AG04450 (cell line): Measurements from ENCODE around the gene SLC44A1. TPM values are rescaled to one million over a fixed set of nuclear protein-coding genes. Genes with fewer than 3 reads are reported as not detected.

Source experiments
- CTCF ChIA-PET: fragments of 300-600, 350-600 bp; formaldehyde crosslinking; extraction: SDS; loops from one replicate; lab custom pipeline; 2022; ENCODE audit warnings: antibody characterized with exemption, inconsistent platforms; lab: Charles Lee
- POLR2A ChIA-PET: fragments of 350-600 bp; formaldehyde crosslinking; extraction: SDS; loops from one replicate; lab custom pipeline; 2021; ENCODE audit warnings: antibody characterized with exemption, inconsistent platforms; lab: Yijun Ruan, JAX
- DNase-seq: peaks from one replicate; pipeline ENCODE4 v3.0.0-alpha.2; 2011; ENCODE audit warnings: low read depth, low spot score
- H3K27ac ChIP-seq: one replicate; pipeline ENCODE4 v1.5.1; 2012; ENCODE audit warnings: low read depth, low read length, control low read depth
- H3K27me3 ChIP-seq: one replicate; pipeline ENCODE4 v1.6.0; 2012; ENCODE audit warnings: low read length; ENCODE audit not compliant: control insufficient read depth, insufficient read depth
- H3K4me3 ChIP-seq: 2 replicates; pipeline ENCODE4 v1.5.1; 2011; ENCODE audit warnings: mild to moderate bottlenecking, low read depth, low read length, control low read depth
- H3K9me3 ChIP-seq: 2 replicates; pipeline ENCODE4 v1.5.1; 2012; ENCODE audit warnings: low read length; ENCODE audit not compliant: control insufficient read depth, insufficient read depth
- polyA plus RNA-seq: library from polyadenylated mRNA; depleted of rRNA; stranded (reverse); fragments of >200 nt; gene quantifications from 2 replicates; pipeline ENCODE4 v1.2.3, GENCODE V29; 2011
- TF ChIP-seq, protein P1 (sequence below): IDR thresholded peaks from 2 replicates; pipeline ENCODE4 v1.5.1; 2011; ENCODE audit warnings: low read depth, low read length, control low read depth, inconsistent platforms

SLC44A1 gene
- polyA plus RNA-seq, 1 experiment = 15.6 TPM

DNA sequence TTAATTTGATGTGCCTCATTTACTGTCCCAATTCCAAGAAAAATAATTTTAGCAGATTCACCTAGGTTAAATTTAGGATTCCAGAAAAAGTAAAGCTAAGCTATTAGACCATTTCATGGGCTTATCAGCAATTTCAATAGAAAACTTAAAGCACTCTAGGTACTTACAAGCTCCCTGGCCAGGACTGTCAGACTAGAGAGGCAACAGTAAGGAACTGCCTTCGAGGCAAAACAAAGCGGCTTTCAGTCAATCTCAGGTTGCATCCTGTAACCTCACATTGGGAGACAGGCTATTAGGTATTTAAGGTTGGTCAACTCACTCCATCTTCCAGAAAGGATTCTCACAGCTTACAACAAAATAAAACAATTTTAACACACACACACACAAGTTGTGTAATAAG, 154.7 kb downstream of the SLC44A1 start:
- TF ChIP-seq, protein P1, sequence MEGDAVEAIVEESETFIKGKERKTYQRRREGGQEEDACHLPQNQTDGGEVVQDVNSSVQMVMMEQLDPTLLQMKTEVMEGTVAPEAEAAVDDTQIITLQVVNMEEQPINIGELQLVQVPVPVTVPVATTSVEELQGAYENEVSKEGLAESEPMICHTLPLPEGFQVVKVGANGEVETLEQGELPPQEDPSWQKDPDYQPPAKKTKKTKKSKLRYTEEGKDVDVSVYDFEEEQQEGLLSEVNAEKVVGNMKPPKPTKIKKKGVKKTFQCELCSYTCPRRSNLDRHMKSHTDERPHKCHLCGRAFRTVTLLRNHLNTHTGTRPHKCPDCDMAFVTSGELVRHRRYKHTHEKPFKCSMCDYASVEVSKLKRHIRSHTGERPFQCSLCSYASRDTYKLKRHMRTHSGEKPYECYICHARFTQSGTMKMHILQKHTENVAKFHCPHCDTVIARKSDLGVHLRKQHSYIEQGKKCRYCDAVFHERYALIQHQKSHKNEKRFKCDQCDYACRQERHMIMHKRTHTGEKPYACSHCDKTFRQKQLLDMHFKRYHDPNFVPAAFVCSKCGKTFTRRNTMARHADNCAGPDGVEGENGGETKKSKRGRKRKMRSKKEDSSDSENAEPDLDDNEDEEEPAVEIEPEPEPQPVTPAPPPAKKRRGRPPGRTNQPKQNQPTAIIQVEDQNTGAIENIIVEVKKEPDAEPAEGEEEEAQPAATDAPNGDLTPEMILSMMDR = no peak
- ChIA-PET CTCF (interaction anchor here (0.5 to 2.4 kb wide), 4 partner anchors 9 to 536 kb away, joined by 3 to 7 read pairs (median 5); no protein-coding TSS in a partner anchor), POLR2A (no interaction called here)
- Histone ChIP-seq H3K9me3 (no peaks in the 10 kb centered on the region), H3K27ac (no peak overlapping the region), H3K4me3 (no peak overlapping the region), H3K27me3 (no peaks in the 10 kb centered on the region)
- no peak for DNase-seq

DNA sequence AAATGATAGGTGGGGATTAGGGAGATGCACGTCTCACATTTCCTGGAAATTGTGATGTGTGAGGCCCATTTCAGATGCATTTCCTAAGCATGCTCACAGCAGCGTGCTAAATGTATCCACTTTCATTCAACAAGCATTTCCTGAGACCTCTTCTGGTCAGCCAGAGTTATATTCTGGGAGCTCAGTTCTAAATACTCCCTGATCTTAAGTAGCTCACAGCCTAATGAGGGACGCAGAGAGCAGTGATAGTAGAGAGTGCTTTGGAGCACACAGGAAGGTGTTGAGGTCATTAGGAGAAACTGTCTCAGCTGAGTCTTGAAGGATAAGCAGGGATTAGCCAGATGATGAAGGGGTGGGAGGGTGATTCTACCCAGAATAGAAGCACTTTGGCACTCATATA, 157.2 kb downstream of the SLC44A1 start:
- Histone ChIP-seq H3K4me3 (no peak overlapping the region), H3K9me3 (no peaks in the 10 kb centered on the region), H3K27ac (no peak overlapping the region), H3K27me3 (no peaks in the 10 kb centered on the region)
- POLR2A ChIA-PET = no interaction called here
- DNase-seq = no peak
- TF ChIP-seq, protein P1 = peak; percentile 36; the same call in 1 of the 2 replicates
- CTCF ChIA-PET = interaction anchor here (0.6 to 2.2 kb wide), 2 partner anchors 11 to 241 kb away, joined by 3 to 6 read pairs; no protein-coding TSS in a partner anchor

DNA sequence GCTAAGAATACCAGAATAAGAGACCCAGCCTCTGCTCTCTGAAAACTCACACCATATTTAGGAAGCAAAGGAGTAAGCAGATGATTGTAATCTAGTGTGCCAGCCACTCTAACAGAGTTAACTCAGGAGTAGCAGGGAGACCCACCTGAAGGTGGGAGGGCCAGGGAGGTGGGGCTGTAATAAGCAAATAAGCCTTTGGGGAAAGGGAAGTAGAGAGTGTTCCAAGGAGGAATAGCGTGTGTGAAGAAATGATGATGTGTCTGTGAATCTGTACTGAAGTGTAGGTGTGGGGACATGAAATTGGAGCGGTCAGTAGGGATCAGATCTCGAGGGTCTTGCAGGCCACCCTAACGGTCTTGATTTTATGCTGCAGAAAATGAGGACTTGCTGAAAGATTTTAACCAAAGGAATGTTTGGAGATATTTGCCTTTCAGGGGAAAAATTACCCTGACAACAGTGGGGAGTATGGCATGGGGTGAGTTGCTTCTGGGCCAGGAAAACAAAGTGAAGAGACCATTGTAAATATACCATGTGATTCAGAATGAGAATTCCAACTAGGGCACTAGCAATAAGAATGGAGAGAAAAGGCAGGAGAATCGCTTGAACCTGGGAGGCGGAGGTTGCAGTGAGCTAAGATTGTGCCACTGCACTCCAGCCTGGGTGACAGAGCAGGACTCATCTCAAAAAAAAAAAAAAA, 159.2 kb downstream of the SLC44A1 start:
- TF ChIP-seq, protein P1 = no peak
- Histone ChIP-seq H3K27ac (no peak overlapping the region), H3K27me3 (no peaks in the 10 kb centered on the region), H3K9me3 (no peaks in the 10 kb centered on the region), H3K4me3 (no peak overlapping the region)
- ChIA-PET CTCF (interaction anchor here (2.2 kb wide), 1 partner anchor 9 kb away, joined by 6 read pairs; no protein-coding TSS in a partner anchor), POLR2A (no interaction called here)
- no peak for DNase-seq

DNA sequence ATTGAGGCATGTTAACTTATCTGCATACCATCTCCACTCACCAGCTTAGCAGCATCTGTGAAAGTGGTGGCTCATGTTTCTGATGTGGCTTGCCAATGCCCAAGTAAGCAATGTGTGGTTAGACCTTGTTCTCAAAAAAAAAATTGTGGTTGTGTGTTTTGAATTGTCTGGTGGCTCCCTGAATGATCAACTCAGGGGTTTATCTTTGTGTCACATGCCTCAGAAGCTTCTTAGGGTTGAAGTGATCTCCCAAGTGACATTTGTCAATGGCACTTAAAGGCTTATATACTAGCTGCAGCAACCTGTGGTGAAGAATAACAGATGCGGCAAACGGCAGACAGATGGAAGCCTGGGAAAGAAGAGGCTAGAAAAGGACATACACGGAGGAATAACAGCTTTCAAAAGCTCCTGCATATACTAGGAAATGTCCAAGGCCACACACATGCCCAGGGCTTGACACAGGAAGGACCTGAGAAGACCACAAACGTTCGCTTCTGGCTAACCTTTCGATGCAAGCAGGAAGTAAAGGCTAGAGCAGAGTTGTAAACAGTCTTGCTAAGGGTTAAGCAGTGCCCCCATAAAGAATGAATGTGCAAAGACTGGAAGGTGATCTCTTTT, 161.2 kb downstream of the SLC44A1 start:
- TF ChIP-seq, protein P1 = no peak
- H3K27me3 ChIP-seq = no peaks in the 10 kb centered on the region
- no peak for DNase-seq
- no peak overlapping the region for H3K27ac ChIP-seq
- no peaks in the 10 kb centered on the region for H3K9me3 ChIP-seq
- CTCF ChIA-PET = interaction anchor here (0.6 to 1.5 kb wide), 3 partner anchors 10 to 246 kb away, joined by 3 to 10 read pairs (median 5); no protein-coding TSS in a partner anchor
- POLR2A ChIA-PET = interaction anchor here (0.5 to 0.7 kb wide), 3 partner anchors 10 to 340 kb away, joined by 3 to 4 read pairs (median 4); no protein-coding TSS in a partner anchor
- no peak overlapping the region for H3K4me3 ChIP-seq

DNA sequence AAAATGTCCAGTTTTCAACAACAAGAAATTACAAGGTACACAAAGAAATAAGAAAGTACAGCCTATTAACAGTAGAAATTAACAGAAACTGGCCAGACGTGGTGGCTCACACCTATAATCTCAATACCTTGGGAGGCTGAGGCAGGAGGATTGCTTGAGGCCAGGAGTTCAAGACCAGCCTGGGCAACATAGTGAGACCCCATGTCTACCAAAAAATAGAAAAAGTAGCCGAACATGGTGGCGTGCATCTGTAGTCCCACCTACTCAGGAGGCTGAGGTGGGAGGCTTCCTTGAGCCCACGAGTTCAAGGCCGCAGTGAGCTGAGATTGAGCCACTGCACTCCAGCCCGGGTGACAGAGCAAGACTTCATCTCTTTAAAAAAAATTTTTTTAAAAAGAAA, 161.9 kb downstream of the SLC44A1 start:
- no peaks in the 10 kb centered on the region for H3K9me3 ChIP-seq
- H3K27ac ChIP-seq = no peak overlapping the region
- TF ChIP-seq, protein P1 = no peak
- DNase-seq = no peak
- ChIA-PET CTCF (no interaction called here), POLR2A (interaction anchor here (0.6 kb wide), 1 partner anchor 341 kb away, joined by 4 read pairs; no protein-coding TSS in a partner anchor)
- no peaks in the 10 kb centered on the region for H3K27me3 ChIP-seq
- H3K4me3 ChIP-seq = no peak overlapping the region
